Glomerular visceral epithelial cell (primary cell): Measurements from ENCODE around the gene HAL.

ENCODE experiments used
- DNase-seq: peaks from one replicate; pipeline ENCODE4 v3.0.0-alpha.2; 2016; ENCODE audit errors: extremely low spot score

HAL gene

GRCh38 chr12:95996034-95996658, at the start of gene HAL:
TSS of gene HAL (minus strand) at chr12:95996344. CDS start at chr12:95995910, 434 bp downstream.
- no peak for DNase-seq

GRCh38 chr12:96045566-96045965, 49.4 kb upstream of the HAL start:
- DNase-seq: no peak

- DNase-seq: no peak
Measured at GRCh38 chr12:96044943-96045290, 48.8 kb upstream of the HAL start.

GRCh38 chr12:96044017-96044942, 48.1 kb upstream of the HAL start:
- no peak for DNase-seq

- no peak for DNase-seq
Measured at GRCh38 chr12:96041181-96041580, 45.0 kb upstream of the HAL start.

GRCh38 chr12:96040305-96041133, 44.4 kb upstream of the HAL start:
- DNase-seq: no peak

- no peak for DNase-seq
Measured at GRCh38 chr12:96039516-96039915, 43.4 kb upstream of the HAL start.

- DNase-seq: no peak
Measured at GRCh38 chr12:96036765-96037455, 40.8 kb upstream of the HAL start.

- peak; percentile 98 for DNase-seq
Measured at GRCh38 chr12:96035283-96036236, 39.4 kb upstream of the HAL start, which contains the start of gene LTA4H. TSS of gene LTA4H (minus strand) at chr12:96035587. CDS start at chr12:96035519, 68 bp downstream.

- DNase-seq: peak; percentile 44
Measured at GRCh38 chr12:96034621-96035282, 38.6 kb upstream of the HAL start.

- DNase-seq: no peak
Measured at GRCh38 chr12:96033549-96034389, 37.6 kb upstream of the HAL start.

GRCh38 chr12:96029826-96030225, 33.7 kb upstream of the HAL start:
- DNase-seq: no peak

GRCh38 chr12:96028538-96028937, 32.4 kb upstream of the HAL start:
- no peak for DNase-seq

GRCh38 chr12:96026331-96026730, 30.2 kb upstream of the HAL start:
- no peak for DNase-seq

- DNase-seq: no peak
Measured at GRCh38 chr12:96025518-96025917, 29.4 kb upstream of the HAL start.

- DNase-seq: no peak
Measured at GRCh38 chr12:96020314-96021003, 24.3 kb upstream of the HAL start.

GRCh38 chr12:96015672-96016071, 19.5 kb upstream of the HAL start:
- peak; percentile 22 for DNase-seq

- DNase-seq: no peak
Measured at GRCh38 chr12:96014943-96015599, 18.9 kb upstream of the HAL start.
